HepG2 (cell line): ENCODE data around the gene DRC7. TPM values are rescaled to one million over a fixed set of nuclear protein-coding genes. Genes with fewer than 3 reads are reported as not detected.

Experiments
- FOXK1 ChIP-seq: sonication (generic); formaldehyde crosslinking; IDR thresholded peaks from 2 replicates; pipeline ENCODE4 v1.4.0; 2020; ENCODE audit warnings: low read depth, missing genetic modification reagents, borderline replicate concordance
- JUND ChIP-seq: sonication (generic); formaldehyde crosslinking; IDR thresholded peaks from 2 replicates; pipeline ENCODE4 v1.8.0; 2022; ENCODE audit warnings: mild to moderate bottlenecking, missing genetic modification reagents
- MYNN ChIP-seq: sonication (generic); formaldehyde crosslinking; IDR thresholded peaks from 2 replicates; pipeline ENCODE4 v1.4.0; 2020; ENCODE audit warnings: mild to moderate bottlenecking, low read depth, missing genetic modification reagents
- POGZ ChIP-seq: sonication (generic); formaldehyde crosslinking; IDR thresholded peaks from 2 replicates; pipeline ENCODE4 v1.4.0; 2020; ENCODE audit warnings: mild to moderate bottlenecking, missing genetic modification reagents
- SOX6 ChIP-seq, 2 experiments: fragments of 450-650 bp in 1 of 2; sonication (generic) in 1 of 2; formaldehyde crosslinking in 1 of 2; IDR thresholded peaks; 2 replicates each; pipeline versions ENCODE4 v1.4.0 to v1.6.1; 2017 to 2020; ENCODE audit warnings: antibody characterized with exemption in 1 of 2, mild to moderate bottlenecking in 1 of 2, missing genetic modification reagents in 1 of 2
- ZNF563 ChIP-seq: sonication (generic); formaldehyde crosslinking; IDR thresholded peaks from 2 replicates; pipeline ENCODE4 v1.8.0; 2022; ENCODE audit warnings: mild to moderate bottlenecking, moderate library complexity, missing genetic modification reagents
- polyA plus RNA-seq, 8 experiments: library from polyadenylated mRNA; depleted of rRNA in 3 of 8; stranded (reverse) in 7 of 8; unstranded in 1 of 8; fragments of >200 nt; fragmentation: Illumina TruSeq in 4 of 8; extraction: Trizol in 4 of 8; gene quantifications; 2 replicates each; pipeline versions ENCODE4 v1.2.1 to v1.2.3, GENCODE V29; 2011 to 2016; ENCODE audit warnings: low read depth in 4 of 8, missing spikeins in 1 of 8, mixed read lengths in 1 of 8; ENCODE audit not compliant: insufficient read depth in 1 of 8
- total RNA-seq, 5 experiments: library from RNA; depleted of rRNA; stranded (reverse); fragments of >200 nt; fragmentation: Illumina TruSeq; extraction: Trizol; gene quantifications; 2 replicates each; pipeline ENCODE4 v1.2.3, GENCODE V29; 2016; ENCODE audit warnings: low read depth in 1 of 5
- TF ChIP-seq, protein P1 (sequence below), 2 experiments: fragments of 450-650 bp in 1 of 2; sonication (generic) in 1 of 2; formaldehyde crosslinking in 1 of 2; IDR thresholded peaks; 2 replicates each; pipeline versions ENCODE4 v1.6.1 to v1.8.0; 2016 to 2022; ENCODE audit warnings: antibody characterized with exemption in 1 of 2, mild to moderate bottlenecking in 1 of 2, missing genetic modification reagents in 1 of 2
- TF ChIP-seq, protein P2 (sequence below): sonication (generic); formaldehyde crosslinking; IDR thresholded peaks from 2 replicates; pipeline ENCODE4 v1.5.0; 2020; ENCODE audit warnings: missing genetic modification reagents
- TF ChIP-seq, protein P3 (sequence below): sonication (generic); formaldehyde crosslinking; IDR thresholded peaks from 2 replicates; pipeline ENCODE4 v1.5.0; 2020; ENCODE audit warnings: mild to moderate bottlenecking, missing genetic modification reagents
- TF ChIP-seq, protein P4 (sequence below): sonication (generic); formaldehyde crosslinking; IDR thresholded peaks from 2 replicates; pipeline ENCODE4 v1.8.1; 2023; ENCODE audit warnings: mild to moderate bottlenecking, missing genetic modification reagents, borderline replicate concordance

DRC7 gene
- total and polyA plus RNA-seq, 2 of the 13 experiments (the other 11 are each of a cell fraction or from before 2014, with no cell fraction given), result 2.7 to 3.4 TPM

DNA sequence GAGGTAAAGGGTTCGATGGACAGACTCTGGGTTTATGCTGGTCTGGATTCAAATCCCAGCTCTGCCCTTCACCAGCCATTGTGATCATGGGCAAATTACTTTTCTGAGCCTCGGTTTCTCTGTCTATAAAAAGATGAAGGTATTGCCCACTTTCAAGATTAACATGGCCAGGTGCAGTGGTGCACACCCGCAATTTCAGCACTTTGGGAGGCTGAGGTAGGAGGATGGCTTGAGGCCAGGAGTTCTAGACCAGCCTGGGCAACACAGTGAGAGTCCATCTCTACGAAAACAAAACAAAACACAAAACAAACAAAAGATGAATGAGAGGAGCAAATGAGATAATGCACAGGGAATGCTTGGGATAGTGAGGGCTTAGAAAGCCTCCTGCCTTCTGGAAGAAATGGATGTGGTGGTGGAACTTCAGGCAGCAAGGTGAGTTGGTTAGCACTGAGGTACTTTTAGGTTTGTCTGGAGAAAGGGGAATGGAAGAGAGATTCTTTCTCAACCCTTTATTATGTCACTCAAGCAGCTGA is 18.0 kb upstream of the DRC7 start (continued):
- TF ChIP-seq, protein P1, sequence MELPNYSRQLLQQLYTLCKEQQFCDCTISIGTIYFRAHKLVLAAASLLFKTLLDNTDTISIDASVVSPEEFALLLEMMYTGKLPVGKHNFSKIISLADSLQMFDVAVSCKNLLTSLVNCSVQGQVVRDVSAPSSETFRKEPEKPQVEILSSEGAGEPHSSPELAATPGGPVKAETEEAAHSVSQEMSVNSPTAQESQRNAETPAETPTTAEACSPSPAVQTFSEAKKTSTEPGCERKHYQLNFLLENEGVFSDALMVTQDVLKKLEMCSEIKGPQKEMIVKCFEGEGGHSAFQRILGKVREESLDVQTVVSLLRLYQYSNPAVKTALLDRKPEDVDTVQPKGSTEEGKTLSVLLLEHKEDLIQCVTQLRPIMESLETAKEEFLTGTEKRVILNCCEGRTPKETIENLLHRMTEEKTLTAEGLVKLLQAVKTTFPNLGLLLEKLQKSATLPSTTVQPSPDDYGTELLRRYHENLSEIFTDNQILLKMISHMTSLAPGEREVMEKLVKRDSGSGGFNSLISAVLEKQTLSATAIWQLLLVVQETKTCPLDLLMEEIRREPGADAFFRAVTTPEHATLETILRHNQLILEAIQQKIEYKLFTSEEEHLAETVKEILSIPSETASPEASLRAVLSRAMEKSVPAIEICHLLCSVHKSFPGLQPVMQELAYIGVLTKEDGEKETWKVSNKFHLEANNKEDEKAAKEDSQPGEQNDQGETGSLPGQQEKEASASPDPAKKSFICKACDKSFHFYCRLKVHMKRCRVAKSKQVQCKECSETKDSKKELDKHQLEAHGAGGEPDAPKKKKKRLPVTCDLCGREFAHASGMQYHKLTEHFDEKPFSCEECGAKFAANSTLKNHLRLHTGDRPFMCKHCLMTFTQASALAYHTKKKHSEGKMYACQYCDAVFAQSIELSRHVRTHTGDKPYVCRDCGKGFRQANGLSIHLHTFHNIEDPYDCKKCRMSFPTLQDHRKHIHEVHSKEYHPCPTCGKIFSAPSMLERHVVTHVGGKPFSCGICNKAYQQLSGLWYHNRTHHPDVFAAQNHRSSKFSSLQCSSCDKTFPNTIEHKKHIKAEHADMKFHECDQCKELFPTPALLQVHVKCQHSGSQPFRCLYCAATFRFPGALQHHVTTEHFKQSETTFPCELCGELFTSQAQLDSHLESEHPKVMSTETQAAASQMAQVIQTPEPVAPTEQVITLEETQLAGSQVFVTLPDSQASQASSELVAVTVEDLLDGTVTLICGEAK (IDR thresholded peaks at IDR 0.05), result no peak
- TF ChIP-seq, protein P1 (CRISPR knock-in tag; IDR thresholded peaks at IDR 0.05), result no peak
- no peak for TF ChIP-seq FOXK1 (CRISPR knock-in tag)
- no peak for TF ChIP-seq JUND (CRISPR knock-in tag)
- TF ChIP-seq, protein P2, sequence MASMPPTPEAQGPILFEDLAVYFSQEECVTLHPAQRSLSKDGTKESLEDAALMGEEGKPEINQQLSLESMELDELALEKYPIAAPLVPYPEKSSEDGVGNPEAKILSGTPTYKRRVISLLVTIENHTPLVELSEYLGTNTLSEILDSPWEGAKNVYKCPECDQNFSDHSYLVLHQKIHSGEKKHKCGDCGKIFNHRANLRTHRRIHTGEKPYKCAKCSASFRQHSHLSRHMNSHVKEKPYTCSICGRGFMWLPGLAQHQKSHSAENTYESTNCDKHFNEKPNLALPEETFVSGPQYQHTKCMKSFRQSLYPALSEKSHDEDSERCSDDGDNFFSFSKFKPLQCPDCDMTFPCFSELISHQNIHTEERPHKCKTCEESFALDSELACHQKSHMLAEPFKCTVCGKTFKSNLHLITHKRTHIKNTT (CRISPR knock-in tag), result no peak
- TF ChIP-seq, protein P3, sequence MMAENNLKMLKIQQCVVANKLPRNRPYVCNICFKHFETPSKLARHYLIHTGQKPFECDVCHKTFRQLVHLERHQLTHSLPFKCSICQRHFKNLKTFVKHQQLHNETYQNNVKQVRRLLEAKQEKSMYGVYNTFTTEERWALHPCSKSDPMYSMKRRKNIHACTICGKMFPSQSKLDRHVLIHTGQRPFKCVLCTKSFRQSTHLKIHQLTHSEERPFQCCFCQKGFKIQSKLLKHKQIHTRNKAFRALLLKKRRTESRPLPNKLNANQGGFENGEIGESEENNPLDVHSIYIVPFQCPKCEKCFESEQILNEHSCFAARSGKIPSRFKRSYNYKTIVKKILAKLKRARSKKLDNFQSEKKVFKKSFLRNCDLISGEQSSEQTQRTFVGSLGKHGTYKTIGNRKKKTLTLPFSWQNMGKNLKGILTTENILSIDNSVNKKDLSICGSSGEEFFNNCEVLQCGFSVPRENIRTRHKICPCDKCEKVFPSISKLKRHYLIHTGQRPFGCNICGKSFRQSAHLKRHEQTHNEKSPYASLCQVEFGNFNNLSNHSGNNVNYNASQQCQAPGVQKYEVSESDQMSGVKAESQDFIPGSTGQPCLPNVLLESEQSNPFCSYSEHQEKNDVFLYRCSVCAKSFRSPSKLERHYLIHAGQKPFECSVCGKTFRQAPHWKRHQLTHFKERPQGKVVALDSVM (CRISPR knock-in tag), result peak; percentile 94
- 0 out of 2 replicates have a peak, but pooled peaks have one; percentile 17 for TF ChIP-seq ZNF563 (CRISPR knock-in tag)
- TF ChIP-seq, protein P4, sequence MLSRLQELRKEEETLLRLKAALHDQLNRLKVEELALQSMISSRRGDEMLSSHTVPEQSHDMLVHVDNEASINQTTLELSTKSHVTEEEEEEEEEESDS (CRISPR knock-in tag), result no peak
- 0 out of 2 replicates have a peak, but pooled peaks have one; percentile 17 for TF ChIP-seq POGZ (CRISPR knock-in tag)
- no peak for TF ChIP-seq MYNN (CRISPR knock-in tag)
- no peak for TF ChIP-seq SOX6 (IDR thresholded peaks at IDR 0.05)
- peak; percentile 32; the same call in 1 of the 2 replicates for TF ChIP-seq SOX6 (CRISPR knock-in tag; IDR thresholded peaks at IDR 0.05)
